HepG2 (cell line): ENCODE results near the gene NFE2L3. TPM values are rescaled to one million over a fixed set of nuclear protein-coding genes. Genes with fewer than 3 reads are reported as not detected.

Experiments
- ATAC-seq: fragments of 200-7000 bp; cut with Tn5 transposase; 3 replicates; pipeline ENCODE4 v1.9.1; 2020; ENCODE audit warnings: mild to moderate bottlenecking, moderate library complexity
- BruUV-seq: library from RNA; stranded (reverse); fragments of 400-500 nt; replicated peaks from 2 replicates; lab custom pipeline; 2021; lab: Mats Ljungman, UMichigan
- CTCF ChIA-PET: fragments of 300-600 bp; formaldehyde crosslinking; extraction: SDS; loops from one replicate; lab custom pipeline; 2021; ENCODE audit warnings: low total read pairs, inconsistent platforms, low intra/inter-chr PET ratio; lab: Yijun Ruan, JAX
- POLR2A ChIA-PET: fragments of 350-600 bp; sonication (Branson Sonifier 250); formaldehyde crosslinking; loops from one replicate; lab custom pipeline; 2020; ENCODE audit warnings: antibody characterized with exemption, inconsistent platforms; lab: Yijun Ruan, JAX
- DNase-seq: peaks from one replicate; pipeline ENCODE4 v3.0.0-alpha.2; 2015; ENCODE audit warnings: low spot score
- FAIRE-seq: peaks from 3 replicates; lab custom pipeline; 2011; peaks lifted over from hg19 to GRCh38; lab: Jason Lieb, UNC
- H2AFZ ChIP-seq: one replicate; pipeline ENCODE4 v1.6.1; 2011; ENCODE audit warnings: low read length, inconsistent platforms
- H3K27ac ChIP-seq: fragments of 300-600 bp; 3 replicates; pipeline ENCODE4 v1.8.0; 2011; ENCODE audit warnings: mixed run types, mild to moderate bottlenecking, mixed read lengths, low read length, inconsistent platforms; ENCODE audit not compliant: insufficient read depth; ENCODE audit errors: extremely low read length
- H3K27me3 ChIP-seq, 2 experiments: fragments of 200-600 bp in 1 of 2; 2 replicates in 1 of 2; 3 replicates in 1 of 2; pipeline versions ENCODE4 v1.6.0 to v1.8.0; 2011; ENCODE audit warnings: low read length in 2 of 2, mild to moderate bottlenecking in 2 of 2, moderate library complexity in 2 of 2, inconsistent platforms in 1 of 2; ENCODE audit not compliant: insufficient read depth in 2 of 2, control insufficient read depth in 1 of 2
- H3K36me3 ChIP-seq, 2 experiments: fragments of 200-600 bp in 1 of 2; replicated peaks in 1 of 2; 2 replicates in 1 of 2; 3 replicates in 1 of 2; pipeline versions ENCODE4 v1.5.1 to v1.8.0; 2011; ENCODE audit warnings: low read length in 2 of 2, inconsistent platforms in 1 of 2; ENCODE audit not compliant: insufficient read depth in 2 of 2, control insufficient read depth in 1 of 2
- H3K4me1 ChIP-seq: 2 replicates; pipeline ENCODE4 v1.5.1; 2012; ENCODE audit warnings: low read length, inconsistent platforms; ENCODE audit not compliant: insufficient read depth
- H3K4me2 ChIP-seq: 2 replicates; pipeline ENCODE4 v1.6.0; 2011; ENCODE audit warnings: low read depth, low read length, inconsistent platforms
- H3K4me3 ChIP-seq, 3 experiments: fragments of 200-600 bp in 1 of 3; sonication (generic), shearing (Covaris generic) in 1 of 3; replicated peaks in 1 of 3; 2 replicates each; pipeline ENCODE4 v1.5.1; 2011 to 2016; ENCODE audit warnings: low read length in 3 of 3, inconsistent platforms in 2 of 3, low read depth in 2 of 3, mild to moderate bottlenecking in 2 of 3, control low read depth in 1 of 3, mixed read lengths in 1 of 3; ENCODE audit not compliant: insufficient read depth in 1 of 3
- H3K79me2 ChIP-seq: one replicate; pipeline ENCODE4 v1.6.1; 2011; ENCODE audit warnings: low read length, inconsistent platforms; ENCODE audit not compliant: insufficient read depth
- H3K9ac ChIP-seq: 2 replicates; pipeline ENCODE4 v1.6.0; 2011; ENCODE audit warnings: mild to moderate bottlenecking, low read depth, low read length, inconsistent platforms; ENCODE audit not compliant: insufficient read depth
- H3K9me3 ChIP-seq: 2 replicates; pipeline ENCODE4 v1.5.1; 2012; ENCODE audit warnings: mild to moderate bottlenecking, low read length
- H4K20me1 ChIP-seq: 2 replicates; pipeline ENCODE4 v1.6.0; 2011; ENCODE audit warnings: inconsistent platforms, mild to moderate bottlenecking, low read length, moderate library complexity; ENCODE audit not compliant: insufficient read depth
- ARNTL ChIP-seq: sonication (generic); formaldehyde crosslinking; IDR thresholded peaks from 2 replicates; pipeline ENCODE4 v1.4.0; 2020; ENCODE audit warnings: mild to moderate bottlenecking, missing genetic modification reagents
- CEBPB ChIP-seq: IDR thresholded peaks from 2 replicates; pipeline ENCODE4 v1.6.1; 2011; ENCODE audit warnings: low read depth, low read length, improper control_type of control experiment, borderline replicate concordance
- CREB1 ChIP-seq, 2 experiments: fragments of 450-650 bp in 1 of 2; IDR thresholded peaks; 2 replicates each; pipeline ENCODE4 v1.6.1; 2016 to 2017; ENCODE audit warnings: control low read depth in 1 of 2, mild to moderate bottlenecking in 1 of 2, missing compliant biosample characterization in 1 of 2, missing genetic modification characterization in 1 of 2
- EHMT2 ChIP-seq: fragments of 200-600 bp; sonication (generic); IDR thresholded peaks from 2 replicates; pipeline ENCODE4 v1.7.0; 2017; ENCODE audit warnings: antibody characterized with exemption, low read depth, low read length, borderline replicate concordance
- NFRKB ChIP-seq: fragments of 450-650 bp; IDR thresholded peaks from 2 replicates; pipeline ENCODE4 v1.6.1; 2017
- SAP130 ChIP-seq: IDR thresholded peaks from 2 replicates; pipeline ENCODE4 v1.6.1; 2016; ENCODE audit warnings: low read depth
- ZNF619 ChIP-seq: sonication (generic); formaldehyde crosslinking; IDR thresholded peaks from 2 replicates; pipeline ENCODE4 v1.4.0; 2020; ENCODE audit warnings: mild to moderate bottlenecking, missing genetic modification reagents
- WGBS: methylation state at CpG from one replicate; pipeline ENCODE4 v1.1.6; 2017; ENCODE audit warnings: low lambda C conversion rate; 5-methylcytosine and 5-hydroxymethylcytosine counted together
- in situ Hi-C: cut with HindIII; loops from 2 replicates; pipeline ENCODE4 v1.10.0; 2017; ENCODE audit warnings: low pct_unique_long_range_greater_than_20kb; ENCODE audit not compliant: extremely low pct_ligation_motif_present
- intact Hi-C: fragments of 100-400 bp; cut with micrococcal nuclease; formaldehyde crosslinking; loops from one replicate; pipeline ENCODE4 v1.10.0; 2022; ENCODE audit not compliant: unreplicated experiment
- polyA plus RNA-seq, 8 experiments: library from polyadenylated mRNA; depleted of rRNA in 3 of 8; stranded (reverse) in 7 of 8; unstranded in 1 of 8; fragments of >200 nt; fragmentation: Illumina TruSeq in 4 of 8; extraction: Trizol in 4 of 8; gene quantifications; 2 replicates each; pipeline versions ENCODE4 v1.2.1 to v1.2.3, GENCODE V29; 2011 to 2016; ENCODE audit warnings: low read depth in 4 of 8, missing spikeins in 1 of 8, mixed read lengths in 1 of 8; ENCODE audit not compliant: insufficient read depth in 1 of 8
- total RNA-seq, 5 experiments: library from RNA; depleted of rRNA; stranded (reverse); fragments of >200 nt; fragmentation: Illumina TruSeq; extraction: Trizol; gene quantifications; 2 replicates each; pipeline ENCODE4 v1.2.3, GENCODE V29; 2016; ENCODE audit warnings: low read depth in 1 of 5
- TF ChIP-seq, protein P1 (sequence below): sonication (generic); formaldehyde crosslinking; IDR thresholded peaks from 2 replicates; pipeline ENCODE4 v1.5.0; 2020; ENCODE audit warnings: missing genetic modification reagents
- TF ChIP-seq, protein P2 (sequence below): sonication (generic); formaldehyde crosslinking; IDR thresholded peaks from 2 replicates; pipeline ENCODE4 v1.4.0; 2020; ENCODE audit warnings: mild to moderate bottlenecking, missing genetic modification reagents

Gene NFE2L3
- total and polyA plus RNA-seq, 2 of the 13 experiments (the other 11 are each of a cell fraction or from before 2014, with no cell fraction given) = 11.4 to 19.4 TPM

DNA sequence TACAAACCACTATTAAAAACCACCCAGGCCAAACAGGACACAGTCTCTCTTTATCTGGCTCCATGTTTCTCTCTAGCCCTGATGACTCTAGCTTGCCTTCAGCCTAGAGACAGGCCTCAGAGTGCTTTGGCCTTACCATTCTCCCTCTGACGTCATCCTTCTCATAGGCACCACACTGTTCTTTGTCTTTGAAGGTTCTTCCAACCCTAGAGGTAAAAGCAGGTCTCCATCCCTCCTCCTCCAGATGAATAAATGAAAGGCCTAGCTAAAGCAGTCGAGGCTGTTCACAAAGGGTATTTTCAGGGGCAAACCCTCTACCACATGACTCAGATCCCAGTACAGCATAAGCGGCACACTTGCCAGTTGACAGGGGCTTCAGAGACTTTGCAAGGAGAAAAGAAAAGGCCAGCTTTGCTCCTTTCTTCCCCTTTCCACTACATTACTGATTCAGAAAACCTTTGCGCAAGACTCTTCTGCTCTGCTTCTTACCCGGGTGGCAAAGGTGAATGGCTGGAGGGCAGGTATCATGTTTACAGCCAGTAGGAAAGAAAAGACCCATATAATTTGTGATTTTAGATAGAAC is 14.8 kb downstream of the NFE2L3 start:
- no peak for TF ChIP-seq EHMT2
- TF ChIP-seq NFRKB = no peak
- no peak for TF ChIP-seq ARNTL
- TF ChIP-seq ZNF619 (CRISPR knock-in tag) = no peak
- no peak for TF ChIP-seq SAP130
- TF ChIP-seq CEBPB = 0 out of 2 replicates have a peak, but pooled peaks have one; percentile 6
- TF ChIP-seq CREB1 (IDR thresholded peaks at IDR 0.05) = peak; percentile 75
- TF ChIP-seq CREB1 (CRISPR knock-in tag; IDR thresholded peaks at IDR 0.05) = no peak
- TF ChIP-seq, protein P1, sequence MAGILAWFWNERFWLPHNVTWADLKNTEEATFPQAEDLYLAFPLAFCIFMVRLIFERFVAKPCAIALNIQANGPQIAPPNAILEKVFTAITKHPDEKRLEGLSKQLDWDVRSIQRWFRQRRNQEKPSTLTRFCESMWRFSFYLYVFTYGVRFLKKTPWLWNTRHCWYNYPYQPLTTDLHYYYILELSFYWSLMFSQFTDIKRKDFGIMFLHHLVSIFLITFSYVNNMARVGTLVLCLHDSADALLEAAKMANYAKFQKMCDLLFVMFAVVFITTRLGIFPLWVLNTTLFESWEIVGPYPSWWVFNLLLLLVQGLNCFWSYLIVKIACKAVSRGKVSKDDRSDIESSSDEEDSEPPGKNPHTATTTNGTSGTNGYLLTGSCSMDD (CRISPR knock-in tag) = no peak
- TF ChIP-seq, protein P2, sequence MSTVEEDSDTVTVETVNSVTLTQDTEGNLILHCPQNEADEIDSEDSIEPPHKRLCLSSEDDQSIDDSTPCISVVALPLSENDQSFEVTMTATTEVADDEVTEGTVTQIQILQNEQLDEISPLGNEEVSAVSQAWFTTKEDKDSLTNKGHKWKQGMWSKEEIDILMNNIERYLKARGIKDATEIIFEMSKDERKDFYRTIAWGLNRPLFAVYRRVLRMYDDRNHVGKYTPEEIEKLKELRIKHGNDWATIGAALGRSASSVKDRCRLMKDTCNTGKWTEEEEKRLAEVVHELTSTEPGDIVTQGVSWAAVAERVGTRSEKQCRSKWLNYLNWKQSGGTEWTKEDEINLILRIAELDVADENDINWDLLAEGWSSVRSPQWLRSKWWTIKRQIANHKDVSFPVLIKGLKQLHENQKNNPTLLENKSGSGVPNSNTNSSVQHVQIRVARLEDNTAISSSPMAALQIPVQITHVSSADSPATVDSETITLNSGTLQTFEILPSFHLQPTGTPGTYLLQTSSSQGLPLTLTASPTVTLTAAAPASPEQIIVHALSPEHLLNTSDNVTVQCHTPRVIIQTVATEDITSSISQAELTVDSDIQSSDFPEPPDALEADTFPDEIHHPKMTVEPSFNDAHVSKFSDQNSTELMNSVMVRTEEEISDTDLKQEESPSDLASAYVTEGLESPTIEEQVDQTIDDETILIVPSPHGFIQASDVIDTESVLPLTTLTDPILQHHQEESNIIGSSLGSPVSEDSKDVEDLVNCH = no peak
- Histone ChIP-seq H3K4me1 (no peaks in the 10 kb centered on the region), H3K79me2 (no peaks in the 10 kb centered on the region), H3K9me3 (no peaks in the 10 kb centered on the region), H3K27me3 (no peaks in the 10 kb centered on the region), H3K4me3 (no peak overlapping the region), H3K4me2 (no peak overlapping the region), H2AFZ (no peak overlapping the region), H3K27ac (no peak overlapping the region), H3K9ac (no peak overlapping the region), H4K20me1 (no peaks in the 10 kb centered on the region), H3K36me3 (no peaks in the 10 kb centered on the region)
- CTCF ChIA-PET = no interaction called here
- DNase-seq (no peak), ATAC-seq (no peak), FAIRE-seq (no peak)
- 72% methylated on average over 5 of the region's 5 CpGs for WGBS
- intact Hi-C loops = no loop called here
- in situ Hi-C loops = no loop called here
- no TSS peak for BruUV-seq
- POLR2A ChIA-PET = interaction anchor here (1.4 kb wide), 1 partner anchor 16 kb away, joined by 3 read pairs; no protein-coding TSS in a partner anchor
